HEK293 (cell line): ENCODE data around the gene DMAC2.

Experiments
- CTCF ChIA-PET: fragments of 350-600 bp; formaldehyde crosslinking; extraction: SDS; loops from one replicate; lab custom pipeline; 2021; ENCODE audit warnings: antibody characterized with exemption; lab: Yijun Ruan, JAX
- POLR2A ChIA-PET: fragments of 300-600 bp; formaldehyde crosslinking; extraction: SDS; loops from one replicate; lab custom pipeline; 2020; ENCODE audit warnings: antibody characterized with exemption, inconsistent platforms; lab: Yijun Ruan, JAX
- H3K27ac ChIP-seq: fragments of 200-500 bp; sonication (Bioruptor generic); 2 replicates; pipeline ENCODE4 v1.5.1; 2014; ENCODE audit warnings: low read depth, low read length, control low read depth, inconsistent platforms; ENCODE audit errors: extremely low read depth
- H3K36me3 ChIP-seq, 2 experiments: fragments of 200-500 bp in 1 of 2; sonication (Bioruptor generic) in 1 of 2; 1 replicate in 1 of 2; 2 replicates in 1 of 2; pipeline ENCODE4 v1.5.1; 2014 to 2017; ENCODE audit warnings: inconsistent platforms in 2 of 2, low read length in 2 of 2; ENCODE audit not compliant: control insufficient read depth in 2 of 2, insufficient read depth in 1 of 2
- H3K4me1 ChIP-seq: fragments of 200-500 bp; sonication (Bioruptor generic); 2 replicates; pipeline ENCODE4 v1.5.1; 2014; ENCODE audit warnings: mild to moderate bottlenecking, low read length, inconsistent platforms; ENCODE audit not compliant: control insufficient read depth, insufficient read depth
- H3K4me3 ChIP-seq: 2 replicates; pipeline ENCODE4 v1.5.1; 2011; ENCODE audit warnings: low read depth, mild to moderate bottlenecking, control low read depth, low read length, moderate library complexity
- H3K9me3 ChIP-seq: fragments of 200-500 bp; sonication (Bioruptor generic); 2 replicates; pipeline ENCODE4 v1.5.1; 2014; ENCODE audit warnings: low read depth, low read length, inconsistent platforms; ENCODE audit not compliant: control insufficient read depth, insufficient read depth
- BCL11A ChIP-seq: fragments of 450-650 bp; formaldehyde crosslinking; IDR thresholded peaks from 2 replicates; pipeline ENCODE4 v1.5.1; 2016; ENCODE audit warnings: low read depth, missing biosample characterization, missing genetic modification characterization
- GFI1B ChIP-seq: fragments of 450-650 bp; formaldehyde crosslinking; IDR thresholded peaks from 2 replicates; pipeline ENCODE4 v1.5.1; 2016; ENCODE audit warnings: missing biosample characterization, missing genetic modification characterization
- GLI2 ChIP-seq: fragments of 450-650 bp; formaldehyde crosslinking; IDR thresholded peaks from 2 replicates; pipeline ENCODE4; 2017; ENCODE audit warnings: missing biosample characterization, missing genetic modification characterization, low read depth, borderline replicate concordance
- GLIS2 ChIP-seq: fragments of 450-650 bp; formaldehyde crosslinking; IDR thresholded peaks from 2 replicates; pipeline ENCODE4 v1.5.1; 2016; ENCODE audit warnings: missing biosample characterization, missing genetic modification characterization
- KLF9 ChIP-seq: fragments of 450-650 bp; formaldehyde crosslinking; IDR thresholded peaks from 2 replicates; pipeline ENCODE4 v1.5.1; 2016; ENCODE audit warnings: missing biosample characterization, missing genetic modification characterization, low read depth
- OSR2 ChIP-seq: fragments of 450-650 bp; formaldehyde crosslinking; IDR thresholded peaks from 2 replicates; pipeline ENCODE4 v1.5.1; 2016; ENCODE audit warnings: missing biosample characterization, missing genetic modification characterization
- SCRT2 ChIP-seq: fragments of 450-650 bp; formaldehyde crosslinking; IDR thresholded peaks from 2 replicates; pipeline ENCODE4 v1.5.1; 2016; ENCODE audit warnings: missing biosample characterization, missing genetic modification characterization
- SP7 ChIP-seq: fragments of 450-650 bp; formaldehyde crosslinking; IDR thresholded peaks from 2 replicates; pipeline ENCODE4 v1.5.1; 2016; ENCODE audit warnings: missing biosample characterization, missing genetic modification characterization
- ZBTB8A ChIP-seq: fragments of 450-650 bp; formaldehyde crosslinking; IDR thresholded peaks from 2 replicates; pipeline ENCODE4 v1.5.1; 2016; ENCODE audit warnings: missing biosample characterization, missing genetic modification characterization
- ZNF140 ChIP-seq: fragments of 450-650 bp; formaldehyde crosslinking; IDR thresholded peaks from 2 replicates; pipeline ENCODE4 v1.5.1; 2016; ENCODE audit warnings: missing biosample characterization, missing genetic modification characterization
- ZNF19 ChIP-seq: fragments of 450-650 bp; formaldehyde crosslinking; IDR thresholded peaks from 2 replicates; pipeline ENCODE4; 2016; ENCODE audit warnings: missing biosample characterization, missing genetic modification characterization, low read depth
- ZNF211 ChIP-seq: fragments of 450-650 bp; formaldehyde crosslinking; IDR thresholded peaks from 2 replicates; pipeline ENCODE4 v1.5.1; 2016; ENCODE audit warnings: low read depth, missing biosample characterization, missing genetic modification characterization
- ZNF350 ChIP-seq: fragments of 450-650 bp; formaldehyde crosslinking; IDR thresholded peaks from 2 replicates; pipeline ENCODE4 v1.5.0; 2017; ENCODE audit warnings: missing biosample characterization, mild to moderate bottlenecking, missing genetic modification characterization
- ZNF48 ChIP-seq: fragments of 450-650 bp; formaldehyde crosslinking; IDR thresholded peaks from 2 replicates; pipeline ENCODE4 v1.5.1; 2016; ENCODE audit warnings: missing biosample characterization, missing genetic modification characterization
- ZNF510 ChIP-seq: fragments of 450-650 bp; formaldehyde crosslinking; IDR thresholded peaks from 2 replicates; pipeline ENCODE4 v1.5.1; 2018; ENCODE audit warnings: mild to moderate bottlenecking, missing genetic modification characterization, missing biosample characterization; ENCODE audit not compliant: insufficient replicate concordance
- ZNF521 ChIP-seq: fragments of 450-650 bp; formaldehyde crosslinking; IDR thresholded peaks from 2 replicates; pipeline ENCODE4 v1.5.1; 2017; ENCODE audit warnings: missing biosample characterization, mild to moderate bottlenecking, missing genetic modification characterization
- ZNF544 ChIP-seq: fragments of 450-650 bp; formaldehyde crosslinking; IDR thresholded peaks from 2 replicates; pipeline ENCODE4 v1.5.0; 2017; ENCODE audit warnings: missing biosample characterization, missing genetic modification characterization
- ZNF610 ChIP-seq: fragments of 450-650 bp; formaldehyde crosslinking; IDR thresholded peaks from 2 replicates; pipeline ENCODE4 v1.5.1; 2016; ENCODE audit warnings: missing biosample characterization, missing genetic modification characterization, borderline replicate concordance
- ZNF623 ChIP-seq: fragments of 450-650 bp; formaldehyde crosslinking; IDR thresholded peaks from 2 replicates; pipeline ENCODE4 v1.5.1; 2016; ENCODE audit warnings: missing biosample characterization, missing genetic modification characterization
- ZNF670 ChIP-seq: fragments of 450-650 bp; formaldehyde crosslinking; IDR thresholded peaks from 2 replicates; pipeline ENCODE4 v1.5.1; 2016; ENCODE audit warnings: missing biosample characterization, missing genetic modification characterization, low read depth
- ZNF747 ChIP-seq: fragments of 450-650 bp; formaldehyde crosslinking; IDR thresholded peaks from 2 replicates; pipeline ENCODE4 v1.5.1; 2016; ENCODE audit warnings: missing biosample characterization, missing genetic modification characterization
- TF ChIP-seq, protein P1 (sequence below): fragments of 450-650 bp; formaldehyde crosslinking; IDR thresholded peaks from 2 replicates; pipeline ENCODE4; 2016; ENCODE audit warnings: missing biosample characterization, missing genetic modification characterization
- TF ChIP-seq, protein P2 (sequence below): fragments of 450-650 bp; formaldehyde crosslinking; IDR thresholded peaks from 2 replicates; pipeline ENCODE4 v1.5.1; 2017; ENCODE audit warnings: missing biosample characterization, missing genetic modification characterization
- TF ChIP-seq, protein P3 (sequence below): fragments of 450-650 bp; formaldehyde crosslinking; conservative IDR thresholded peaks from 2 replicates; pipeline ENCODE4 v1.5.1; 2016; ENCODE audit warnings: low read depth, missing biosample characterization, missing genetic modification characterization
- TF ChIP-seq, protein P4 (sequence below): fragments of 450-650 bp; formaldehyde crosslinking; IDR thresholded peaks from 2 replicates; pipeline ENCODE4 v1.5.1; 2017; ENCODE audit warnings: missing biosample characterization, mild to moderate bottlenecking, missing genetic modification characterization, moderate library complexity
- TF ChIP-seq, protein P5 (sequence below): fragments of 450-650 bp; formaldehyde crosslinking; IDR thresholded peaks from 2 replicates; pipeline ENCODE4 v1.5.1; 2016; ENCODE audit warnings: missing biosample characterization, missing genetic modification characterization

Gene DMAC2

DNA sequence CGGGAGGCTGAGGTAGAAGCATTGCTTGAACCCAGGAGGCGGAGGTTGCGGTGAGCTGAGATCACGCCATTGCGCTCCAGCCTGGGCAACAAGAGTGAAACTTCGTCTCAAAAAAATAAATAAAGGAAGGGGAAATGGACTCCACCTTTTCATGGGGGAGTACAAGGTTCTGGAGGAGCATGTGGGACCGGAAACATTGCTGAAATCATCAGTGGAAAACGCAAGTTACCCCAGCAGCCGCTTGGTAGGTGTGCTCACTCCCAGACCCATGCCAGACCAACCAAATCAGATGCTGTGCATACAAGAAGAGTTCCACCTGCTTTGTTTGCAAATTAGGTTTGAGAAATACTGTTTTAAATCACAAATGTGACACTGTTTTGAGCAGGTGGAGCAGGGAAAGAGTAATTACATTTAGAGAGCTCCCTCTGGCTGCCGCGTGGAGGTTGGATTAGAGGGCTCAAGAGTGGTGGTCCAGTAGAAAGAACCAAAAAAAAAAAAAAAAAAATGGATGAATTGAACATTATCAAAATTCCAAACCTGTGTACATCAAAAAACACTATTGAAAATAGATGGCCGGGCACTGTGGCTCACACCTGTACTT, 8.1 kb upstream of the DMAC2 start:
- H3K27ac ChIP-seq: no peak overlapping the region
- H3K9me3 ChIP-seq: no peaks in the 10 kb centered on the region
- no peaks in the 10 kb centered on the region for H3K36me3 ChIP-seq
- no peaks in the 10 kb centered on the region for H3K4me1 ChIP-seq
- CTCF ChIA-PET: interaction anchor here (0.5 to 10.4 kb wide), 18 partner anchors 8 to 1538 kb away, joined by 3 to 433 read pairs (median 7); partner anchors contain the start of genes B3GNT8 and DMAC2
- POLR2A ChIA-PET: interaction anchor here (2.2 kb wide), 1 partner anchor 9 kb away, joined by 26 read pairs; the partner anchor contains the start of gene DMAC2
- TF ChIP-seq GLIS2 (tag by site-specific recombination) (no peak), ZNF623 (tag by site-specific recombination) (no peak), SCRT2 (no peak), SP7 (tag by site-specific recombination) (no peak), GFI1B (no peak), ZNF610 (tag by site-specific recombination) (no peak), ZNF521 (tag by site-specific recombination) (no peak), ZNF510 (no peak), ZNF544 (no peak), KLF9 (tag by site-specific recombination) (no peak), GLI2 (no peak), ZNF670 (tag by site-specific recombination) (no peak), OSR2 (tag by site-specific recombination) (no peak), ZNF350 (tag by site-specific recombination) (no peak), ZNF19 (no peak), ZNF48 (no peak), BCL11A (tag by site-specific recombination) (no peak)
- TF ChIP-seq, protein P1, sequence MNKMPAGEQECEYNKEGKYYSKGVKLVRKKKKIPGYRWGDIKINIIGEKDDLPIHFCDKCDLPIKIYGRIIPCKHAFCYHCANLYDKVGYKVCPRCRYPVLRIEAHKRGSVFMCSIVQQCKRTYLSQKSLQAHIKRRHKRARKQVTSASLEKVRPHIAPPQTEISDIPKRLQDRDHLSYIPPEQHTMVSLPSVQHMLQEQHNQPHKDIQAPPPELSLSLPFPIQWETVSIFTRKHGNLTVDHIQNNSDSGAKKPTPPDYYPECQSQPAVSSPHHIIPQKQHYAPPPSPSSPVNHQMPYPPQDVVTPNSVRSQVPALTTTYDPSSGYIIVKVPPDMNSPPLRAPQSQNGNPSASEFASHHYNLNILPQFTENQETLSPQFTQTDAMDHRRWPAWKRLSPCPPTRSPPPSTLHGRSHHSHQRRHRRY (tag by site-specific recombination): no peak
- TF ChIP-seq, protein P2, sequence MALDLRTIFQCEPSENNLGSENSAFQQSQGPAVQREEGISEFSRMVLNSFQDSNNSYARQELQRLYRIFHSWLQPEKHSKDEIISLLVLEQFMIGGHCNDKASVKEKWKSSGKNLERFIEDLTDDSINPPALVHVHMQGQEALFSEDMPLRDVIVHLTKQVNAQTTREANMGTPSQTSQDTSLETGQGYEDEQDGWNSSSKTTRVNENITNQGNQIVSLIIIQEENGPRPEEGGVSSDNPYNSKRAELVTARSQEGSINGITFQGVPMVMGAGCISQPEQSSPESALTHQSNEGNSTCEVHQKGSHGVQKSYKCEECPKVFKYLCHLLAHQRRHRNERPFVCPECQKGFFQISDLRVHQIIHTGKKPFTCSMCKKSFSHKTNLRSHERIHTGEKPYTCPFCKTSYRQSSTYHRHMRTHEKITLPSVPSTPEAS: no peak
- TF ChIP-seq, protein P3, sequence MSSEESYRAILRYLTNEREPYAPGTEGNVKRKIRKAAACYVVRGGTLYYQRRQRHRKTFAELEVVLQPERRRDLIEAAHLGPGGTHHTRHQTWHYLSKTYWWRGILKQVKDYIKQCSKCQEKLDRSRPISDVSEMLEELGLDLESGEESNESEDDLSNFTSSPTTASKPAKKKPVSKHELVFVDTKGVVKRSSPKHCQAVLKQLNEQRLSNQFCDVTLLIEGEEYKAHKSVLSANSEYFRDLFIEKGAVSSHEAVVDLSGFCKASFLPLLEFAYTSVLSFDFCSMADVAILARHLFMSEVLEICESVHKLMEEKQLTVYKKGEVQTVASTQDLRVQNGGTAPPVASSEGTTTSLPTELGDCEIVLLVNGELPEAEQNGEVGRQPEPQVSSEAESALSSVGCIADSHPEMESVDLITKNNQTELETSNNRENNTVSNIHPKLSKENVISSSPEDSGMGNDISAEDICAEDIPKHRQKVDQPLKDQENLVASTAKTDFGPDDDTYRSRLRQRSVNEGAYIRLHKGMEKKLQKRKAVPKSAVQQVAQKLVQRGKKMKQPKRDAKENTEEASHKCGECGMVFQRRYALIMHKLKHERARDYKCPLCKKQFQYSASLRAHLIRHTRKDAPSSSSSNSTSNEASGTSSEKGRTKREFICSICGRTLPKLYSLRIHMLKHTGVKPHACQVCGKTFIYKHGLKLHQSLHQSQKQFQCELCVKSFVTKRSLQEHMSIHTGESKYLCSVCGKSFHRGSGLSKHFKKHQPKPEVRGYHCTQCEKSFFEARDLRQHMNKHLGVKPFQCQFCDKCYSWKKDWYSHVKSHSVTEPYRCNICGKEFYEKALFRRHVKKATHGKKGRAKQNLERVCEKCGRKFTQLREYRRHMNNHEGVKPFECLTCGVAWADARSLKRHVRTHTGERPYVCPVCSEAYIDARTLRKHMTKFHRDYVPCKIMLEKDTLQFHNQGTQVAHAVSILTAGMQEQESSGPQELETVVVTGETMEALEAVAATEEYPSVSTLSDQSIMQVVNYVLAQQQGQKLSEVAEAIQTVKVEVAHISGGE: no peak
- no peak overlapping the region for H3K4me3 ChIP-seq

DNA sequence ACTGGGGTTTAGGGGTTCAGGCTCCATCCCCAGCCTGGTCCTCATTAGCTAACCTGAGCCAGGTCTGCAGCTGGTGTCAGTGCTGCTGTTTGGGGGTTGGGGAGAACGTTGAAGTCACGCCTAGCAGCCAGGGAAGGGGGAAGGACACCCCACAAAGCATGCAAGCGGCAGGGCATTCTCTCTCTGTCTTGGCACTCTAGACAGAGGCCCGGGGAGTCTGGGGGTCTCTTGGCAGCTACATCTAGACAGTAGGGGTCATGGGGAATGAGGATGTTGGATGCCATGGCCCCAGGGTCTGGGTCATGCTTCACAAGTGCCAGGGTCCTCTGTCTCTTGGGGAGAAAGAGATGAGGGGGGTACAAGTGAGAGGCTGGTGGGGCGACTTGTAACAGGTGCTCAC, 5.9 kb upstream of the DMAC2 start:
- Histone ChIP-seq H3K36me3 (no peaks in the 10 kb centered on the region), H3K4me1 (no peaks in the 10 kb centered on the region), H3K9me3 (no peaks in the 10 kb centered on the region), H3K27ac (no peak overlapping the region), H3K4me3 (no peak overlapping the region)
- CTCF ChIA-PET: interaction anchor here (0.5 to 10.4 kb wide), 4 partner anchors 110 to 247 kb away, joined by 3 to 433 read pairs (median 4); no protein-coding TSS in a partner anchor
- POLR2A ChIA-PET: interaction anchor here (0.6 kb wide), 1 partner anchor 123 kb away, joined by 3 read pairs; no protein-coding TSS in a partner anchor
- TF ChIP-seq ZNF350 (tag by site-specific recombination) (no peak), ZNF747 (no peak), ZNF211 (tag by site-specific recombination) (no peak), ZBTB8A (tag by site-specific recombination) (no peak), ZNF140 (tag by site-specific recombination) (no peak)
- TF ChIP-seq, protein P4, sequence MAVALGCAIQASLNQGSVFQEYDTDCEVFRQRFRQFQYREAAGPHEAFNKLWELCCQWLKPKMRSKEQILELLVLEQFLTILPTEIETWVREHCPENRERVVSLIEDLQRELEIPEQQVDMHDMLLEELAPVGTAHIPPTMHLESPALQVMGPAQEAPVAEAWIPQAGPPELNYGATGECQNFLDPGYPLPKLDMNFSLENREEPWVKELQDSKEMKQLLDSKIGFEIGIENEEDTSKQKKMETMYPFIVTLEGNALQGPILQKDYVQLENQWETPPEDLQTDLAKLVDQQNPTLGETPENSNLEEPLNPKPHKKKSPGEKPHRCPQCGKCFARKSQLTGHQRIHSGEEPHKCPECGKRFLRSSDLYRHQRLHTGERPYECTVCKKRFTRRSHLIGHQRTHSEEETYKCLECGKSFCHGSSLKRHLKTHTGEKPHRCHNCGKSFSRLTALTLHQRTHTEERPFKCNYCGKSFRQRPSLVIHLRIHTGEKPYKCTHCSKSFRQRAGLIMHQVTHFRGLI: no peak
- TF ChIP-seq, protein P5, sequence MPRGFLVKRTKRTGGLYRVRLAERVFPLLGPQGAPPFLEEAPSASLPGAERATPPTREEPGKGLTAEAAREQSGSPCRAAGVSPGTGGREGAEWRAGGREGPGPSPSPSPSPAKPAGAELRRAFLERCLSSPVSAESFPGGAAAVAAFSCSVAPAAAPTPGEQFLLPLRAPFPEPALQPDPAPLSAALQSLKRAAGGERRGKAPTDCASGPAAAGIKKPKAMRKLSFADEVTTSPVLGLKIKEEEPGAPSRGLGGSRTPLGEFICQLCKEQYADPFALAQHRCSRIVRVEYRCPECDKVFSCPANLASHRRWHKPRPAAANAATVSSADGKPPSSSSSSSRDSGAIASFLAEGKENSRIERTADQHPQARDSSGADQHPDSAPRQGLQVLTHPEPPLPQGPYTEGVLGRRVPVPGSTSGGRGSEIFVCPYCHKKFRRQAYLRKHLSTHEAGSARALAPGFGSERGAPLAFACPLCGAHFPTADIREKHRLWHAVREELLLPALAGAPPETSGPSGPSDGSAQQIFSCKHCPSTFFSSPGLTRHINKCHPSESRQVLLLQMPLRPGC (tag by site-specific recombination): no peak
